ENCODE results near the gene LPO. TPM values are rescaled to one million over a fixed set of nuclear protein-coding genes. Genes with fewer than 3 reads are reported as not detected.

LPO gene
- total and polyA plus RNA-seq, 8 donors, result 0.10 TPM; not detected in 7

DNA sequence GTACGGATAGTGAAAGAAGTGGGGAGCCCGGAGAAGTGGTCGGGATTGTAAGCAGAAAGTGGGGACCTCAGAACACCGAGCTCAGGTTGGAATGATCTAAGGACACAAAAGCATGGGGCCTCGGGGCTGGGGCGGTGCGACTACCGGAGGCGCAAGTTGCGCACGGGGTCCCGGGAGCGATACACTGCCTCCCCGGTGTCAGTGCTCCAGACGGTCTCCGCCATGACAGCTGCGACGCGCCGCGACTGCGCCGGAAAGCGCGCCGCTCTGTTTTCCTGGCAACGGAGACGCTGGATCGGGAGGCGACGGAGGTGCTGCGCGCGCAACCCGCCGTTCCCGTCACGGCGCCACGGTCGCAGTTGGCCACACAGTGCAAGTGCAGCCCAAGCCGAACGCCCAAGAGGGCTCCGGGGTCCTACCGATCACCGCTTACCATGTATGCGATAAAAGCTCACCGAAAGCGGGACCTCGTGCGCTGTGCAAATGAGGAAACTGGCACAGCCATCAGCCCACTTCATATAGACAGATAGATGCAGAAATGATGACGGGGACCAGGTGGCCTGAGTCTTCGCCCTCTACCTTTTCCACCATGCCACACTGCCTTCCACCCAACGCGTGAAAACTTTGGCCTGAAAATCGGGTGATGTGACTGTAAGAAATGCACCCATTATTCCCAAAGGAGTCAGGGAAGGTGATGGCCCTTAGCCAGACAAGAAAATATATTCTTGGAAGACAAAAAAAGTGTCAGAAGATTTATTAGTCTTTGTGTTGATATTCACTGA is 19.2 kb upstream of the LPO start, which contains the start of gene MKS1:
Gene MKS1, minus strand, starts transcription at position 249 of the 782 bp plus-strand sequence. Its CDS starts 25 bp downstream, at position 224.
- peak within 1 kb of the TSS; percentile 75 to 89 (median 80) for H3K27ac ChIP-seq
- peak; percentile 83 to 97 (median 84) for TF ChIP-seq POLR2AphosphoS5 (IDR thresholded peaks at IDR 0.05)
- TF ChIP-seq POLR2A (IDR thresholded peaks at IDR 0.05), result no peak
- TF ChIP-seq, protein P1, sequence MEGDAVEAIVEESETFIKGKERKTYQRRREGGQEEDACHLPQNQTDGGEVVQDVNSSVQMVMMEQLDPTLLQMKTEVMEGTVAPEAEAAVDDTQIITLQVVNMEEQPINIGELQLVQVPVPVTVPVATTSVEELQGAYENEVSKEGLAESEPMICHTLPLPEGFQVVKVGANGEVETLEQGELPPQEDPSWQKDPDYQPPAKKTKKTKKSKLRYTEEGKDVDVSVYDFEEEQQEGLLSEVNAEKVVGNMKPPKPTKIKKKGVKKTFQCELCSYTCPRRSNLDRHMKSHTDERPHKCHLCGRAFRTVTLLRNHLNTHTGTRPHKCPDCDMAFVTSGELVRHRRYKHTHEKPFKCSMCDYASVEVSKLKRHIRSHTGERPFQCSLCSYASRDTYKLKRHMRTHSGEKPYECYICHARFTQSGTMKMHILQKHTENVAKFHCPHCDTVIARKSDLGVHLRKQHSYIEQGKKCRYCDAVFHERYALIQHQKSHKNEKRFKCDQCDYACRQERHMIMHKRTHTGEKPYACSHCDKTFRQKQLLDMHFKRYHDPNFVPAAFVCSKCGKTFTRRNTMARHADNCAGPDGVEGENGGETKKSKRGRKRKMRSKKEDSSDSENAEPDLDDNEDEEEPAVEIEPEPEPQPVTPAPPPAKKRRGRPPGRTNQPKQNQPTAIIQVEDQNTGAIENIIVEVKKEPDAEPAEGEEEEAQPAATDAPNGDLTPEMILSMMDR (IDR thresholded peaks at IDR 0.05), result peak in 5 of 7 experiments; percentile 76 to 81 (median 77)
- no peak for TF ChIP-seq EP300 (IDR thresholded peaks at IDR 0.05)
- no peaks in the 10 kb centered on the region for H3K9me3 ChIP-seq
- peaks cover 0 to 27% (median 24%) of the 10 kb centered on the region in 4 donors for H3K36me3 ChIP-seq
- intact Hi-C loops (cut with DNase I; ENCODE audit: low total_unique reads), result no loop called here
- WGBS, 5 donors, result 2 to 4% (median 3%) methylated on average over 30 to 56 of the region's 56 CpGs
- H3K4me1 ChIP-seq, result peaks cover 0 to 16% (median 10%) of the 10 kb centered on the region in 4 donors
- H3K4me3 ChIP-seq, result peak within 1 kb of the TSS; percentile 67 to 75 (median 72)
- no peaks in the 10 kb centered on the region for H3K27me3 ChIP-seq
- DNase-seq, result peak; percentile 97 to 99

DNA sequence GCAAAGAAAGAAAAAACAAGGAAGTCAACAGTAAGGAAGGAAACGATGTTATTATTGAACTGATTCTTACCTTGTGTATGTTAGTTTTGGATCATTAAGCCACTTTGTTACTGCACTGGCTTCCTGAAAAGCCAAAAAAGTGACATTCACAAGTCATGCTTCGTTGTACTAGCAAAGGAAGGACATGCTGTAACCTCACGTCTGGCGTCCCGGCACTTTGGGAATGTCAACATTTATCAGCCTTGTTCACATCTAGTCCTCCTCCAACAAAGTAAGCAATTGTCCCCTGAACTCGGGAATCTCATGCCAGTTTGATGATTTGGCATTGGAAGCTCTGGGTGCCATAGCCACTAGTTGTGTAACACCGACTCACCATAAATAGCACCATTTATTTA is 18.6 kb upstream of the LPO start:
- Histone ChIP-seq H3K27me3 (no peaks in the 10 kb centered on the region), H3K27ac (peak overlapping the region in 4 of 5 donors; percentile 77 to 89 (median 84)), H3K4me3 (peak overlapping the region; percentile 67 to 75 (median 72)), H3K36me3 (peaks cover 0 to 22% (median 18%) of the 10 kb centered on the region in 4 donors), H3K4me1 (peaks cover 0 to 16% (median 10%) of the 10 kb centered on the region in 4 donors), H3K9me3 (no peaks in the 10 kb centered on the region)
- WGBS, 5 donors, result 49 to 58% (median 57%) methylated on average over 7 of the region's 7 CpGs
- TF ChIP-seq EP300 (IDR thresholded peaks at IDR 0.05) (no peak), POLR2A (IDR thresholded peaks at IDR 0.05) (no peak), POLR2AphosphoS5 (IDR thresholded peaks at IDR 0.05) (no peak)
- TF ChIP-seq, protein P1 (IDR thresholded peaks at IDR 0.05), result no peak
- DNase-seq, result peak in 1 of 2 donors; percentile 7
- intact Hi-C loops (cut with DNase I; ENCODE audit: low total_unique reads), result no loop called here

DNA sequence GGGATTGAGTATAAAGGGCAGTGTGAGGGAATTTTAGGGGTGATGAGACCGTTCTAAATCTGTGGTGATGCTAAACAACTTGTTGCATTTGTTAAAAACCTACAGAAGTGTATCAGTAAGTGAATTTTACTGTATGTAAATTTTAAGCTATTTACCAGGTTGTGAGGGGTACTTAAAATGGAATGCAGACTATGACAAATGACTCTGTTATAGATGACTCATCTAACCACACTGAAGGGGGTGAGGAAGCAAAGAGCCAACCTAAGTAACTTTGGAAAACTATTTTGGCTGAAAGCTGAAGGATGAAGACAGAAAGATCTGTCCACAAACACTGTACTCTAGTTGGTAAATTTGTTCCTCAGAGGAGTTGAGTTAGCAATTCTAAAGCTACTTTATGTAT is 14.1 kb upstream of the LPO start:
- peaks cover 0 to 10% (median 8%) of the 10 kb centered on the region in 3 donors for H3K27me3 ChIP-seq
- no peak overlapping the region for H3K4me3 ChIP-seq
- H3K27ac ChIP-seq, result no peak overlapping the region
- DNase-seq, result no peak
- WGBS, 5 donors, result 28 to 50% (median 41%) methylated on average over 1 of the region's 1 CpG
- peaks cover 0 to 8% (median 7%) of the 10 kb centered on the region in 4 donors for H3K4me1 ChIP-seq
- intact Hi-C loops (cut with DNase I; ENCODE audit: low total_unique reads), result no loop called here
- H3K9me3 ChIP-seq, result no peaks in the 10 kb centered on the region
- H3K36me3 ChIP-seq, result no peaks in the 10 kb centered on the region
- TF ChIP-seq EP300 (IDR thresholded peaks at IDR 0.05) (no peak), POLR2AphosphoS5 (IDR thresholded peaks at IDR 0.05) (no peak), POLR2A (IDR thresholded peaks at IDR 0.05) (no peak)
- TF ChIP-seq, protein P1 (IDR thresholded peaks at IDR 0.05), result no peak

DNA sequence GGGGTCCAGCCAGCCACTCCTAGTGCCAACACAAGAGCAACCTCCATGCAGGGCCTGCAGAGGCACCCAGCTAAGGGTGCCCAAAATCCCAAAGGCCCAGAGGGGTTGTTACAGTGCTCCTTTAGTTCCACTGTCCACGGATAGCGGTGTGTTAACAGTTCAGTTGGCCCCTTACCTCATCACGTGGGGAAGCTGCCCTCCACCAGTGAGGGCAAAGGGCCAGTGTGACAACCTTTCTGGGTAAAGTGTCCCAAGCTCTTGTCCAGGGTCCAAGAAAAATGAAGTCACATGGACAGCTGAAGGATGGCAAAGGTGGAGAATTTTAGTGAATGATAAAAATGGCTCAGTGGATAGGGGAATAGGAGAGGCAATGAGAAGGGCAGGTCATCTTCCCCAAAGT is 10.7 kb upstream of the LPO start:
- TF ChIP-seq POLR2AphosphoS5 (IDR thresholded peaks at IDR 0.05) (no peak), EP300 (IDR thresholded peaks at IDR 0.05) (no peak), POLR2A (IDR thresholded peaks at IDR 0.05) (no peak)
- TF ChIP-seq, protein P1 (IDR thresholded peaks at IDR 0.05), result no peak
- no peak overlapping the region for H3K4me3 ChIP-seq
- 71 to 85% (median 83%) methylated on average over 3 of the region's 3 CpGs for WGBS, 5 donors
- no peaks in the 10 kb centered on the region for H3K9me3 ChIP-seq
- no peak overlapping the region for H3K27ac ChIP-seq
- intact Hi-C loops (cut with DNase I; ENCODE audit: low total_unique reads), result no loop called here
- no peaks in the 10 kb centered on the region for H3K36me3 ChIP-seq
- peaks cover 0 to 33% (median 9%) of the 10 kb centered on the region in 3 donors for H3K27me3 ChIP-seq
- DNase-seq, result no peak
- H3K4me1 ChIP-seq, result no peaks in the 10 kb centered on the region
